ENCODE measurements around the gene PNPLA1. TPM values are rescaled to one million over a fixed set of nuclear protein-coding genes. Genes with fewer than 3 reads are reported as not detected.
A peak's percentile ranks its signal among the peaks of the same experiment; 100 is the strongest.

Gene PNPLA1
- polyA plus RNA-seq, 3 donors, result 3.5 to 3.9 (median 3.8) TPM

- Mint-ChIP-seq H3K4me1 (peaks cover 38% of the 10 kb centered on the region), H3K36me3 (peaks cover 0 to 1% of the 10 kb centered on the region in 2 donors), H3K4me3 (no peak overlapping the region), H3K27ac (peak overlapping the region in 2 of 7 donors; percentile 26 to 38), H3K9me3 (peaks cover 0 to 4% (median under 1%) of the 10 kb centered on the region in 7 donors), H3K27me3 (ENCODE audit: low read depth in 3 of 3) (peaks cover 0 to 5% (median 2%) of the 10 kb centered on the region in 3 donors)
- TF ChIP-seq, protein P1, sequence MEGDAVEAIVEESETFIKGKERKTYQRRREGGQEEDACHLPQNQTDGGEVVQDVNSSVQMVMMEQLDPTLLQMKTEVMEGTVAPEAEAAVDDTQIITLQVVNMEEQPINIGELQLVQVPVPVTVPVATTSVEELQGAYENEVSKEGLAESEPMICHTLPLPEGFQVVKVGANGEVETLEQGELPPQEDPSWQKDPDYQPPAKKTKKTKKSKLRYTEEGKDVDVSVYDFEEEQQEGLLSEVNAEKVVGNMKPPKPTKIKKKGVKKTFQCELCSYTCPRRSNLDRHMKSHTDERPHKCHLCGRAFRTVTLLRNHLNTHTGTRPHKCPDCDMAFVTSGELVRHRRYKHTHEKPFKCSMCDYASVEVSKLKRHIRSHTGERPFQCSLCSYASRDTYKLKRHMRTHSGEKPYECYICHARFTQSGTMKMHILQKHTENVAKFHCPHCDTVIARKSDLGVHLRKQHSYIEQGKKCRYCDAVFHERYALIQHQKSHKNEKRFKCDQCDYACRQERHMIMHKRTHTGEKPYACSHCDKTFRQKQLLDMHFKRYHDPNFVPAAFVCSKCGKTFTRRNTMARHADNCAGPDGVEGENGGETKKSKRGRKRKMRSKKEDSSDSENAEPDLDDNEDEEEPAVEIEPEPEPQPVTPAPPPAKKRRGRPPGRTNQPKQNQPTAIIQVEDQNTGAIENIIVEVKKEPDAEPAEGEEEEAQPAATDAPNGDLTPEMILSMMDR (IDR thresholded peaks at IDR 0.05), result no peak
- no peak for DNase-seq
- Histone ChIP-seq H3K9ac (ENCODE audit: insufficient read depth, low read length, poor library complexity, severe bottlenecking) (no peak overlapping the region), H2AFZ (ENCODE audit: insufficient read depth, low read depth, low read length, poor library complexity, severe bottlenecking) (no peak overlapping the region), H3K4me2 (replicated peaks; ENCODE audit: extremely low read depth, low read length, poor library complexity, severe bottlenecking) (no peak overlapping the region), H3K36me3 (replicated peaks in 1 of 2; ENCODE audit: control insufficient read depth in 1 of 2, insufficient read depth in 2 of 2, low read length in 2 of 2) (no peaks in the 10 kb centered on the region), H3K9me3 (replicated peaks in 1 of 2; ENCODE audit: control insufficient read depth in 1 of 2, insufficient read depth in 1 of 2, low read length in 2 of 2) (no peaks in the 10 kb centered on the region), H4K20me1 (ENCODE audit: insufficient read depth, low read length) (no peaks in the 10 kb centered on the region), H3K4me1 (ENCODE audit: control insufficient read depth in 1 of 2, insufficient read depth in 2 of 2, low read length in 2 of 2) (peaks cover 30 to 33% of the 10 kb centered on the region in 2 donors), H3K27ac (ENCODE audit: low read depth in 1 of 2, low read length in 2 of 2) (no peak overlapping the region), H3K79me2 (ENCODE audit: insufficient read depth, low read length) (no peaks in the 10 kb centered on the region), H3K27me3 (ENCODE audit: control insufficient read depth in 2 of 2, insufficient read depth in 2 of 2, low read length in 2 of 2) (no peaks in the 10 kb centered on the region), H3K4me3 (replicated peaks in 1 of 3; ENCODE audit: low read depth in 2 of 3, low read length in 3 of 3) (no peak overlapping the region)
- intact Hi-C loops (cut with micrococcal nuclease), result no loop called here
- WGBS (ENCODE audit: insufficient coverage), result 88% methylated on average over 1 of the region's 2 CpGs
Observed at GRCh38 chr6:36252005-36252404, 17.9 kb upstream of the PNPLA1 start.

- 100% methylated on average over 5 of the region's 9 CpGs for WGBS (ENCODE audit: insufficient coverage)
- DNase-seq, result no peak
- intact Hi-C loops (cut with micrococcal nuclease), result no loop called here
- Mint-ChIP-seq H3K36me3 (no peaks in the 10 kb centered on the region), H3K27me3 (ENCODE audit: low read depth in 3 of 3) (peaks cover 10 to 13% (median 10%) of the 10 kb centered on the region in 3 donors), H3K27ac (no peak overlapping the region), H3K4me3 (peak overlapping the region in 1 of 2 donors; percentile 0), H3K4me1 (no peaks in the 10 kb centered on the region), H3K9me3 (peaks cover 0 to 14% (median 12%) of the 10 kb centered on the region in 7 donors)
- no peaks in the 10 kb centered on the region for H4K20me1 ChIP-seq (ENCODE audit: insufficient read depth, low read length)
- no peaks in the 10 kb centered on the region for H3K36me3 ChIP-seq (replicated peaks in 1 of 2; ENCODE audit: control insufficient read depth in 1 of 2, insufficient read depth in 2 of 2, low read length in 2 of 2)
- no peak overlapping the region for H3K27ac ChIP-seq (ENCODE audit: low read depth in 1 of 2, low read length in 2 of 2)
- H3K79me2 ChIP-seq (ENCODE audit: insufficient read depth, low read length), result no peaks in the 10 kb centered on the region
- no peak overlapping the region for H3K4me2 ChIP-seq (replicated peaks; ENCODE audit: extremely low read depth, low read length, poor library complexity, severe bottlenecking)
- TF ChIP-seq, protein P1 (IDR thresholded peaks at IDR 0.05), result no peak
- no peaks in the 10 kb centered on the region for H3K4me1 ChIP-seq (ENCODE audit: control insufficient read depth in 1 of 2, insufficient read depth in 2 of 2, low read length in 2 of 2)
- H3K27me3 ChIP-seq (ENCODE audit: control insufficient read depth in 2 of 2, insufficient read depth in 2 of 2, low read length in 2 of 2), result no peaks in the 10 kb centered on the region
- H3K4me3 ChIP-seq (replicated peaks in 1 of 3; ENCODE audit: low read depth in 2 of 3, low read length in 3 of 3), result no peak overlapping the region
- H3K9ac ChIP-seq (ENCODE audit: insufficient read depth, low read length, poor library complexity, severe bottlenecking), result no peak overlapping the region
- H2AFZ ChIP-seq (ENCODE audit: insufficient read depth, low read depth, low read length, poor library complexity, severe bottlenecking), result no peak overlapping the region
- H3K9me3 ChIP-seq (replicated peaks in 1 of 2; ENCODE audit: control insufficient read depth in 1 of 2, insufficient read depth in 1 of 2, low read length in 2 of 2), result peaks cover 14% of the 10 kb centered on the region in 2 donors
Observed at GRCh38 chr6:36263390-36264000, 6.4 kb upstream of the PNPLA1 start.

Measured in CD14-positive monocyte (primary cell).